ENCODE measurements around the gene SCUBE1.

GRCh38 chr22:43241138-43241597 lies 102.0 kb downstream of the SCUBE1 start:
- TF ChIP-seq SMAD5 (IDR thresholded peaks at IDR 0.05; ENCODE audit: low read depth) = no peak
- TF ChIP-seq PRDM15 (CRISPR knock-in tag; IDR thresholded peaks at IDR 0.05) = no peak
- TF ChIP-seq RFX5 (IDR thresholded peaks at IDR 0.05; ENCODE audit: low read depth, low read length) = no peak
- no peak for TF ChIP-seq SMC3 (IDR thresholded peaks at IDR 0.05; ENCODE audit: borderline replicate concordance, low read length)
- no peak for TF ChIP-seq EP300 (IDR thresholded peaks at IDR 0.05; ENCODE audit: borderline replicate concordance in 1 of 2, control insufficient read depth in 1 of 2, low read depth in 2 of 2, low read length in 2 of 2)
- no peak for TF ChIP-seq DPF2 (IDR thresholded peaks at IDR 0.05)
- TF ChIP-seq CHD1 (IDR thresholded peaks at IDR 0.05; ENCODE audit: low read depth, low read length) = no peak
- TF ChIP-seq REST (IDR thresholded peaks at IDR 0.05; ENCODE audit: low read depth, low read length) = no peak
- no peak for TF ChIP-seq POLR2AphosphoS5 (IDR thresholded peaks at IDR 0.05; ENCODE audit: low read length)
- TF ChIP-seq ESRRA (IDR thresholded peaks at IDR 0.05; ENCODE audit: low read length) = no peak

Data from GM12878 (cell line).